Midbrain (tissue), 1 donor: Measurements from ENCODE around the gene MUC5B.
"Not testable (repeated sequence)": the region's sequence is repeated elsewhere in the genome, so short reads cannot be mapped to it uniquely, and the experiment has no call there.

ENCODE experiments used
- DNase-seq: peaks from one replicate; lab custom pipeline; 2025; lab: John Stamatoyannopoulos, UW

The MUC5B gene, protein sequence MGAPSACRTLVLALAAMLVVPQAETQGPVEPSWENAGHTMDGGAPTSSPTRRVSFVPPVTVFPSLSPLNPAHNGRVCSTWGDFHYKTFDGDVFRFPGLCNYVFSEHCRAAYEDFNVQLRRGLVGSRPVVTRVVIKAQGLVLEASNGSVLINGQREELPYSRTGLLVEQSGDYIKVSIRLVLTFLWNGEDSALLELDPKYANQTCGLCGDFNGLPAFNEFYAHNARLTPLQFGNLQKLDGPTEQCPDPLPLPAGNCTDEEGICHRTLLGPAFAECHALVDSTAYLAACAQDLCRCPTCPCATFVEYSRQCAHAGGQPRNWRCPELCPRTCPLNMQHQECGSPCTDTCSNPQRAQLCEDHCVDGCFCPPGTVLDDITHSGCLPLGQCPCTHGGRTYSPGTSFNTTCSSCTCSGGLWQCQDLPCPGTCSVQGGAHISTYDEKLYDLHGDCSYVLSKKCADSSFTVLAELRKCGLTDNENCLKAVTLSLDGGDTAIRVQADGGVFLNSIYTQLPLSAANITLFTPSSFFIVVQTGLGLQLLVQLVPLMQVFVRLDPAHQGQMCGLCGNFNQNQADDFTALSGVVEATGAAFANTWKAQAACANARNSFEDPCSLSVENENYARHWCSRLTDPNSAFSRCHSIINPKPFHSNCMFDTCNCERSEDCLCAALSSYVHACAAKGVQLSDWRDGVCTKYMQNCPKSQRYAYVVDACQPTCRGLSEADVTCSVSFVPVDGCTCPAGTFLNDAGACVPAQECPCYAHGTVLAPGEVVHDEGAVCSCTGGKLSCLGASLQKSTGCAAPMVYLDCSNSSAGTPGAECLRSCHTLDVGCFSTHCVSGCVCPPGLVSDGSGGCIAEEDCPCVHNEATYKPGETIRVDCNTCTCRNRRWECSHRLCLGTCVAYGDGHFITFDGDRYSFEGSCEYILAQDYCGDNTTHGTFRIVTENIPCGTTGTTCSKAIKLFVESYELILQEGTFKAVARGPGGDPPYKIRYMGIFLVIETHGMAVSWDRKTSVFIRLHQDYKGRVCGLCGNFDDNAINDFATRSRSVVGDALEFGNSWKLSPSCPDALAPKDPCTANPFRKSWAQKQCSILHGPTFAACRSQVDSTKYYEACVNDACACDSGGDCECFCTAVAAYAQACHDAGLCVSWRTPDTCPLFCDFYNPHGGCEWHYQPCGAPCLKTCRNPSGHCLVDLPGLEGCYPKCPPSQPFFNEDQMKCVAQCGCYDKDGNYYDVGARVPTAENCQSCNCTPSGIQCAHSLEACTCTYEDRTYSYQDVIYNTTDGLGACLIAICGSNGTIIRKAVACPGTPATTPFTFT (N-terminal part only)

DNA sequence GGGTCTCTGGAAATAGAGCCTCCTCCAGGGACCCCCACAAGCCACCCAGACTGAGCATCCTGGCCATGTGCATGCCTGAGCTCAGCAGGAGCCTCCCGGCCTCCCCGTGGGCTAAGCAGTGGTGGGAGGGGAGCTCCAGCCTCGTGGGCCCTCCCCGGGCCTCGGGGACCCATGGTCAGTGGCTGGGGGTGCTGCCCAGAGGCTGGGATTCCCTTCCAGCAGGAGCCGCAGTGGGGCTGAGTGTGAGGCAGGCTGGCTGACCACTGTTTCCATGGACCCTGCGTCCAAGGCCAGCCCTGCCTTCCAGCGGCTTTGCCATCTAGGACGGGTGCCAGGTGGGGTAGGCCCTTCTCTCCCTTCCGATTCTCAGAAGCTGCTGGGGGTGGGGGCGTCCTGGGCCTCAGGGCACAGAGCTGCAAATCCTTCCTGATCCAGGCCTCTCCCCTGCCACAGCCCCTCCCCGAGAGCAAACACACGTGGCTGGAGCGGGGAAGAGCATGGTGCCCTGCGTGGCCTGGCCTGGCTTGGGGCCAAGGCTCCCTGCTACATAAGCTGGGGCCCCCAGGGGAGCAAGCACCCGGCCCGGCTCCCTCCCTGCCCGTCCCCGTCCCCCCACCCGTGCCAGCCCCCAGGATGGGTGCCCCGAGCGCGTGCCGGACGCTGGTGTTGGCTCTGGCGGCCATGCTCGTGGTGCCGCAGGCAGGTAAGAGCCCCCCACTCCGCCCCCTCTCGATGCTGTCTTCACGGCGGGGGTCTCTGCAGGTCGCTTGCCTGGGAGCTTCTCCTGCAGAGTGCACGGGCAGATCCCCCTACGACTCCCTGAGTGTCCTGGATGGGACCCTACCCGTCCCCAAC, at the start of gene MUC5B:
Gene MUC5B (plus strand): TSS at position 576 of the 855 bp plus-strand sequence. CDS start 58 bp downstream, at position 634.
- DNase-seq: no peak

DNA sequence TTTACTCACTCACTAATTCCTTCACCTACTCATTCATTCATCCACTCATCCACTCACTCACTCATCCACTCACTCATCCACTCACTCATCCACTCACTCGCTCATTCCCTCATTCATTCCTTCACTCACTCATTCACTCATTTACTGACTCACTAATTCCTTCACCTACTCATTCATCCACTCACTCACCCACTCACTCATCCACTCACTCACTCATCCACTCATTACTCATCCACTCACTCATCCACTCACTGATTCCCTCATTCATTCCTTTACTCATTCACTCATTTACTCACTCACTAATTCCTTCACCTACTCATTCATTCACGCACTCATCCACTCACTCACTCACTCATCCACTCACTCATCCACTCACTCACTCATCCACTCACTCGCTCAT, 49.5 kb upstream of the MUC5B start:
- DNase-seq: not testable (repeated sequence)

DNA sequence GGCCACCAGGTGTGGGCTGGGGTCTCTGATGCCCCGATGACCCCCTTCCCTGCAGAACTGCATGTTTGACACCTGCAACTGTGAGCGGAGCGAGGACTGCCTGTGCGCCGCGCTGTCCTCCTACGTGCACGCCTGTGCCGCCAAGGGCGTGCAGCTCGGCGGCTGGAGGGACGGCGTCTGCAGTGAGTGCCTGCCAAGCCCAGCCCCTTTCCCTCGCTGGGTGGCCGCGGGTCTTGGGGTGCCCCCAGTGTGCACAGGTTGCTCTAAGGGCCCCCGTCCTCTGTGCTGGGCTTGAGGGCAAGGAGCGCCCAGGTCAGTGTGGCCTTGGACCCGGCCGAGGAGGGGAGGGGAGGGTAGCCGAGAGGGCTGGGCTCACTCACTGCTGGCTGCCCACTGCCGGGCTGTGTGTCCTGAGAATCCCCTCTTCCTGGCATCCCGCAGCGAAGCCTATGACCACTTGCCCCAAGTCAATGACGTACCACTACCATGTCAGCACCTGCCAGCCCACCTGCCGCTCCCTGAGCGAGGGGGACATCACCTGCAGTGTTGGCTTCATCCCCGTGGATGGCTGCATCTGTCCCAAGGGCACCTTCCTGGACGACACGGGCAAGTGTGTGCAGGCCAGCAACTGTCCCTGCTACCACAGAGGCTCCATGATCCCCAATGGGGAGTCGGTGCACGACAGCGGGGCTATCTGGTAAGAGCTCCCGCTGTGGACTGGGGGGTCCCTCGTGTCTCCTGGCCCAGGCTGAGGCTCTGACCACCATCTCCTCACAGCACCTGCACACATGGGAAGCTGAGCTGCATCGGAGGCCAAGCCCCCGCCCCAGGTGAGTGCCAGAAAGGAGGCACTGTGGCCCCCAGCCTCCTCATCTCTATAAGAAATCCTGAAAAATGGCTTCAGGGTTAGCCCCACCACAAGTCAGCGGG, 48.2 kb upstream of the MUC5B start:
- no peak for DNase-seq

GRCh38 chr11:1175461-1176223, 47.2 kb upstream of the MUC5B start:
- DNase-seq: no peak

GRCh38 chr11:1176224-1177019, 46.4 kb upstream of the MUC5B start:
- DNase-seq: no peak

DNA sequence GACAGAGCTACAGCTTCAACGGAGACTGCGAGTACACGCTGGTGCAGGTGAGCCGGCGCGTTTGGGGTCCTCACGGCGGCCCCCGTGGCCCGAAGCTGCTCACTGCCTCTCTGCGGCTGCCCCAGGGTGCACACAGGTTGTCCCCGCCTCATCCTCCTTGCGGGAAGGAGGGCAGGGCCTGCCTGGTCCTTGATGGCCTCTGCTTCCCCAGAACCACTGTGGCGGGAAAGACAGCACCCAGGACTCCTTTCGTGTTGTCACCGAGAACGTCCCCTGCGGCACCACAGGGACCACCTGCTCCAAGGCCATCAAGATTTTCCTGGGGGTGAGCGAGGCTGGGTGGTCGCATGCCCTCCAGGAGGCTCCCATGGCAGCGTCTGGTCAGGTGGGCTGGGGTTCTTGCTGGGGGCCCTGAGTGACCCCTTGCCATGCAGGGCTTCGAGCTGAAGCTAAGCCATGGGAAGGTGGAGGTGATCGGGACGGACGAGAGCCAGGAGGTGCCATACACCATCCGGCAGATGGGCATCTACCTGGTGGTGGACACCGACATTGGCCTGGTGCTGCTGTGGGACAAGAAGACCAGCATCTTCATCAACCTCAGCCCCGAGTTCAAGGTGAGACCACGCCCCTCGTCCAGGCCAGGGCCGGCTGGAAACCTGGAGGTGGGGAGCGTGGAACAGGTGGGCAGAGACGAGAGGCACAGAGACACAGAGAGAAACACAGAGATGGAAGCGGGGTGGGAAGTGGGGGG, 45.7 kb upstream of the MUC5B start:
- DNase-seq: no peak

DNA sequence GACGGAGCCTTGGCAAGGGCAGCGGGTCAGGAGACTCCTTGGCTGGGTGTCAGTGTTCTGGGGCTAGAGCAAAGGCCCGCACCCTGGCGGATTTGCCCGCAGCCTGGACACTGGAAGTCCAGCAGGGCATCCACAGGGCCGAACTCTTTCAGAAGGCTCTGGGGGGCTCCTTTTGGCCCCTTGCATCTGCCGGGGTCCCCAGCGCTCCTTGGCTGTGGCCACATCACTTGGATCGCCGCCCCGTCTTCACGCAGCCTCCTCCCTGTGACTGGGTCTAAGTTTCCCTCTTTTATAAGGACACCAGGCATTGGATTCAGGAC, 45.1 kb upstream of the MUC5B start:
- DNase-seq: no peak

DNA sequence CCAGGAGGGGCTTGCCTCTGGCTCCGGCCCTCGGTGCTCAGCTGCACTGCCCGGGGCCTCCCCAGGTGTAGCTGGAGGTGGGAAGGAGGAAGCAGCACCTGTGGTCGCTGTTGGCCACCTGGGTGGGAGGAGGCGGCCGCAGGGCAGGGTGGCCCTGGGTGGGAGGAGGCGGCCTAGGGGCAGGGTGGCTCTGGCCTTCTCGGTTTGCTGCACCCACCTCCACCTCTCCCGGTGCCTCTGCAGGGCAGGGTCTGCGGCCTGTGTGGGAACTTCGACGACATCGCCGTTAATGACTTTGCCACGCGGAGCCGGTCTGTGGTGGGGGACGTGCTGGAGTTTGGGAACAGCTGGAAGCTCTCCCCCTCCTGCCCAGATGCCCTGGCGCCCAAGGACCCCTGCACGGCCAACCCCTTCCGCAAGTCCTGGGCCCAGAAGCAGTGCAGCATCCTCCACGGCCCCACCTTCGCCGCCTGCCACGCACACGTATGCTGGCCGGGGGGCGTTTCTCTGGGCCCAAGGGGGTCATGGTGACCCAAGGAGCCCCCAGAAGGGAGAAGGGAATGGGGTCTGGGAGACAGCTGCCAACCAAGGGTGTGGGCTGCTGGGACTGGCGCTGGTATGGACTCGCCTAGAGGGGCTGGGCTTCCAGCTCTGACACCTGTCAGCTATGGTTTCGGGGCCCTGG, 44.5 kb upstream of the MUC5B start:
- no peak for DNase-seq

DNA sequence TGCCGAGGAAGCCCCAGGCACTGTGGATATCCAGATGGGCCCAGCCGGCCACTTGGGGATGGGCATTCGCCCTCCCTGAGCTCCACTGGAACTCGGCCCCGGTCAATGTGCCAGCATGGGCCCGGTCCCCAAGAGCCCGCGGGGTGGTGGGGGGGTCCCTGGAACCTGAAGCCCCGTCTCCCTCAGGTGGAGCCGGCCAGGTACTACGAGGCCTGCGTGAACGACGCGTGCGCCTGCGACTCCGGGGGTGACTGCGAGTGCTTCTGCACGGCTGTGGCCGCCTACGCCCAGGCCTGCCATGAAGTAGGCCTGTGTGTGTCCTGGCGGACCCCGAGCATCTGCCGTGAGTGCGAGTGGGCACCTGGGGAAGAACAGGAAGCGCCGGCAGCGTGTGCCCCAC, 44.0 kb upstream of the MUC5B start:
- no peak for DNase-seq

GRCh38 chr11:1179641-1180040, 43.2 kb upstream of the MUC5B start:
- no peak for DNase-seq

DNA sequence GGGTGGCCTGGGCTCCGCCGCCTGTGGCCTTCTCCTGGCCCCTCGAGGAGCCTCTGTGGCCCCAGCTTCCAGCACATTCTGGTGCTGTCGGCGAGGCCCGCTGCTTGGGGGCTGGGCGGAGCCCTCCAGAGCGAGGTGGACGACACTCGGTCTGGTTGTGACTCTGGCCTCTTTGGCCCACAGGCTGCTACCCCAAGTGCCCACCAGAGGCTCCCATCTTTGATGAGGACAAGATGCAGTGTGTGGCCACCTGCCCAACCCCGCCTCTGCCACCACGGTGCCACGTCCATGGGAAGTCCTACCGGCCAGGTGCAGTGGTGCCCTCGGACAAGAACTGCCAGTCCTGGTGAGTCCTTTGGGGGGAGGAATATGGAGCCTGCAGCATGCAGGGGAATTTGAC, 42.7 kb upstream of the MUC5B start:
- DNase-seq: no peak

- no peak for DNase-seq
Observed at GRCh38 chr11:1180947-1181391, 41.9 kb upstream of the MUC5B start.

DNA sequence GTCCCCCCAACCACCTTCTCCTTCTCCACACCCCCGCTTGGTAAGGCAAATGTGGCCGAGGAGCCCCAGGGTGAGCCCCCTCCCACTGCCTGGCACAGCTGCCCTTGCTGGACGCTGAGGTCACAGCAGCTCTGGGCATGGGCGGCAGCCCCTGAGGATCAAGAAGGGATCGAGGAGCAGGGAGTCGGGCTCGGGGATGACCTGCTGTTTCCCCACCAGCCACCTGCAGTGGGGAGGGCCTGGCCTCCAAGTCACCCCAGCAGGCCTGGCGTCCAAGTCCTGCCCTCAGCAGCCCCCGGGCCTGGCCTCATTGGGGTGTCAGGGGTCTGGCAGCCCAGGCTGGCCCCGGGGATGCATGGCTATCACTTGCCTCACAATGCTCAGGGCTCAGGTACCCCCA, 41.4 kb upstream of the MUC5B start:
- no peak for DNase-seq

- no peak for DNase-seq
Observed at GRCh38 chr11:1181853-1182535, 40.9 kb upstream of the MUC5B start.

GRCh38 chr11:1184139-1184538, 38.7 kb upstream of the MUC5B start:
- not testable (repeated sequence) for DNase-seq

DNA sequence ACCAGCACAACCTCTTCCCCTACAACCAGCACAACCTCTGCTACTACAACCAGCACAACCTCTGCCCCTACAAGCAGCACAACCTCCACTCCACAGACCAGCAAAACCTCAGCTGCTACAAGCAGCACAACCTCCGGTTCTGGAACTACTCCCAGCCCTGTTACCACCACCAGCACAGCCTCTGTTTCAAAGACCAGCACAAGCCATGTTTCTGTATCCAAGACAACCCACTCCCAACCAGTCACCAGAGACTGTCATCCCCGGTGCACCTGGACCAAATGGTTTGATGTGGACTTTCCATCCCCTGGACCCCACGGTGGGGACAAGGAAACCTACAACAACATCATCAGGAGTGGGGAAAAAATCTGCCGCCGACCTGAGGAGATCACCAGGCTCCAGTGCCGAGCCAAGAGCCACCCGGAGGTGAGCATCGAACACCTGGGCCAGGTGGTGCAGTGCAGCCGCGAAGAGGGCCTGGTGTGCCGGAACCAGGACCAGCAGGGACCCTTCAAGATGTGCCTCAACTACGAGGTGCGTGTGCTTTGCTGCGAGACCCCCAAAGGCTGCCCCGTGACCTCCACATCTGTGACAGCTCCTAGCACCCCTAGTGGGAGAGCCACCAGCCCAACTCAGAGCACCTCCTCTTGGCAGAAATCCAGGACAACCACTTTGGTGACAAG, 34.3 kb upstream of the MUC5B start:
- not testable (repeated sequence) for DNase-seq
